H9 (cell line): ENCODE data around the gene SRF. TPM values are rescaled to one million over a fixed set of nuclear protein-coding genes. Genes with fewer than 3 reads are reported as not detected.

Experiments
- DNase-seq: peaks from one replicate; pipeline ENCODE4 v3.0.0-alpha.2; 2017
- H2AFZ ChIP-seq: one replicate; pipeline ENCODE4 v1.6.1; 2013; ENCODE audit warnings: mild to moderate bottlenecking, low read length, control low read depth, moderate library complexity
- H2AK5ac ChIP-seq: 2 replicates; pipeline ENCODE4 v1.6.1; 2013; ENCODE audit warnings: low read length, control low read depth, mixed read lengths; ENCODE audit not compliant: insufficient read length
- H2BK120ac ChIP-seq: one replicate; pipeline ENCODE4 v1.6.1; 2013; ENCODE audit warnings: low read depth, mild to moderate bottlenecking, low read length, control low read depth, inconsistent platforms; ENCODE audit not compliant: poor library complexity, severe bottlenecking
- H2BK12ac ChIP-seq: 2 replicates; pipeline ENCODE4 v1.6.1; 2013; ENCODE audit warnings: low read length, control low read depth, mixed read lengths, low read depth; ENCODE audit not compliant: insufficient read length
- H2BK15ac ChIP-seq: 2 replicates; pipeline ENCODE4 v1.6.1; 2013; ENCODE audit warnings: low read depth, low read length, control low read depth
- H2BK20ac ChIP-seq: one replicate; pipeline ENCODE4 v1.6.1; 2013; ENCODE audit warnings: low read depth, mild to moderate bottlenecking, low read length, control low read depth, inconsistent platforms; ENCODE audit not compliant: poor library complexity, severe bottlenecking
- H2BK5ac ChIP-seq: 2 replicates; pipeline ENCODE4 v1.6.1; 2013; ENCODE audit warnings: low read length, control low read depth, mixed read lengths; ENCODE audit not compliant: insufficient read length
- H3K14ac ChIP-seq: 2 replicates; pipeline ENCODE4 v1.6.1; 2013; ENCODE audit warnings: low read length, control low read depth; ENCODE audit not compliant: insufficient read depth
- H3K18ac ChIP-seq: 2 replicates; pipeline ENCODE4 v1.6.1; 2013; ENCODE audit warnings: low read depth, mild to moderate bottlenecking, mixed read lengths, low read length, control low read depth; ENCODE audit not compliant: insufficient read length
- H3K23ac ChIP-seq: 2 replicates; pipeline ENCODE4 v1.6.1; 2013; ENCODE audit warnings: low read length, control low read depth, mixed read lengths, low read depth; ENCODE audit not compliant: insufficient read length
- H3K23me2 ChIP-seq: 2 replicates; pipeline ENCODE4 v1.6.1; 2013; ENCODE audit warnings: low read depth, mild to moderate bottlenecking, mixed read lengths, low read length, control low read depth; ENCODE audit not compliant: insufficient read length, poor library complexity, severe bottlenecking
- H3K27ac ChIP-seq: 2 replicates; pipeline ENCODE4 v1.5.1; 2013; ENCODE audit warnings: low read length, control low read depth, mixed read lengths, low read depth; ENCODE audit not compliant: insufficient read length
- H3K27me3 ChIP-seq: 2 replicates; pipeline ENCODE4 v1.6.1; 2013; ENCODE audit warnings: low read length, control low read depth, inconsistent platforms; ENCODE audit not compliant: insufficient read depth
- H3K4ac ChIP-seq: 2 replicates; pipeline ENCODE4 v1.6.1; 2013; ENCODE audit warnings: low read depth, mild to moderate bottlenecking, control low read depth, inconsistent platforms, low read length, moderate library complexity
- H3K4me1 ChIP-seq: 2 replicates; pipeline ENCODE4 v1.6.1; 2013; ENCODE audit warnings: low read length, control low read depth, inconsistent platforms; ENCODE audit not compliant: insufficient read depth
- H3K4me2 ChIP-seq: 2 replicates; pipeline ENCODE4 v1.6.1; 2013; ENCODE audit warnings: low read length, control low read depth, mixed read lengths; ENCODE audit not compliant: insufficient read length, insufficient read depth
- H3K56ac ChIP-seq: 2 replicates; pipeline ENCODE4 v1.6.1; 2013; ENCODE audit warnings: low read depth, mild to moderate bottlenecking, mixed read lengths, low read length, control low read depth; ENCODE audit not compliant: insufficient read length
- H3K79me1 ChIP-seq: 2 replicates; pipeline ENCODE4 v1.6.1; 2013; ENCODE audit warnings: low read depth, mild to moderate bottlenecking, moderate library complexity, low read length, control low read depth, inconsistent platforms; ENCODE audit not compliant: insufficient read depth, poor library complexity, severe bottlenecking
- H3K79me2 ChIP-seq: 2 replicates; pipeline ENCODE4 v1.6.1; 2013; ENCODE audit warnings: low read length, control low read depth, inconsistent platforms; ENCODE audit not compliant: insufficient read depth
- H3K9ac ChIP-seq: 2 replicates; pipeline ENCODE4 v1.6.1; 2013; ENCODE audit warnings: low read length, control low read depth, mixed read lengths; ENCODE audit not compliant: insufficient read length; ENCODE audit errors: extremely low read depth
- H3K9me3 ChIP-seq: one replicate; pipeline ENCODE4 v1.6.1; 2013; ENCODE audit warnings: low read depth, low read length, inconsistent platforms; ENCODE audit not compliant: control insufficient read depth
- H3T11ph ChIP-seq: one replicate; pipeline ENCODE4 v1.6.1; 2013; ENCODE audit warnings: mild to moderate bottlenecking, low read length, control low read depth, inconsistent platforms
- H4K20me1 ChIP-seq: one replicate; pipeline ENCODE4 v1.6.1; 2013; ENCODE audit not compliant: control insufficient read depth, insufficient read length, insufficient read depth
- H4K5ac ChIP-seq: 2 replicates; pipeline ENCODE4 v1.6.1; 2013; ENCODE audit warnings: low read depth, mild to moderate bottlenecking, mixed read lengths, low read length, control low read depth; ENCODE audit not compliant: insufficient read length
- H4K8ac ChIP-seq: replicated peaks from 2 replicates; pipeline ENCODE4 v1.6.1; 2013; ENCODE audit warnings: low read length, control low read depth, mixed read lengths, low read depth; ENCODE audit not compliant: insufficient read length
- H4K91ac ChIP-seq: 2 replicates; pipeline ENCODE4 v1.6.1; 2013; ENCODE audit warnings: low read depth, mild to moderate bottlenecking, moderate library complexity, mixed read lengths, low read length, control low read depth; ENCODE audit not compliant: insufficient read length
- H3K27ac Mint-ChIP-seq, 3 experiments: 2 replicates in 2 of 3; 3 replicates in 1 of 3; pipeline ENCODE4 v1.8.0; 2020 to 2021; ENCODE audit warnings: mixed read lengths in 3 of 3, mild to moderate bottlenecking in 1 of 3, moderate library complexity in 1 of 3
- H3K27me3 Mint-ChIP-seq: 2 replicates; pipeline ENCODE4 v1.8.0; 2021; ENCODE audit warnings: low read depth, mild to moderate bottlenecking, moderate library complexity, mixed read lengths
- H3K36me3 Mint-ChIP-seq, 3 experiments: 2 replicates in 2 of 3; 3 replicates in 1 of 3; pipeline ENCODE4 v1.8.0; 2020 to 2021; ENCODE audit warnings: low read depth in 3 of 3, mixed read lengths in 3 of 3; ENCODE audit not compliant: insufficient read depth in 1 of 3
- H3K4me1 Mint-ChIP-seq, 2 experiments: 2 replicates each; pipeline ENCODE4 v1.8.0; 2020; ENCODE audit warnings: mixed read lengths in 2 of 2
- H3K4me3 Mint-ChIP-seq, 2 experiments: 2 replicates in 1 of 2; 3 replicates in 1 of 2; pipeline ENCODE4 v1.8.0; 2020 to 2021; ENCODE audit warnings: mild to moderate bottlenecking in 2 of 2, mixed read lengths in 2 of 2, moderate library complexity in 1 of 2
- H3K9me3 Mint-ChIP-seq, 2 experiments: 2 replicates in 1 of 2; 3 replicates in 1 of 2; pipeline ENCODE4 v1.8.0; 2020; ENCODE audit warnings: mild to moderate bottlenecking in 2 of 2, mixed read lengths in 2 of 2, moderate library complexity in 1 of 2
- WGBS: extraction: QIAGEN DNeasy Blood & Tissue Kit; methylation state at CpG from one replicate; pipeline ENCODE4 v1.1.7; 2013; ENCODE audit warnings: missing lambda C conversion rate, low lambda C conversion rate, mixed read lengths; ENCODE audit not compliant: insufficient read length; ENCODE audit errors: extremely low coverage; 5-methylcytosine and 5-hydroxymethylcytosine counted together
- total RNA-seq: library from RNA; stranded (reverse); gene quantifications from 2 replicates; pipeline ENCODE4 v1.2.1, GENCODE V29; 2021
- TF ChIP-seq, protein P1 (sequence below): fragments of 200-600 bp; sonication (generic); conservative IDR thresholded peaks from 3 replicates; pipeline ENCODE4 v1.8.0; 2021; ENCODE audit warnings: antibody characterized with exemption, mild to moderate bottlenecking

SRF gene
- total RNA-seq, 1 experiment from 2014 or later, result 57.5 TPM

DNA sequence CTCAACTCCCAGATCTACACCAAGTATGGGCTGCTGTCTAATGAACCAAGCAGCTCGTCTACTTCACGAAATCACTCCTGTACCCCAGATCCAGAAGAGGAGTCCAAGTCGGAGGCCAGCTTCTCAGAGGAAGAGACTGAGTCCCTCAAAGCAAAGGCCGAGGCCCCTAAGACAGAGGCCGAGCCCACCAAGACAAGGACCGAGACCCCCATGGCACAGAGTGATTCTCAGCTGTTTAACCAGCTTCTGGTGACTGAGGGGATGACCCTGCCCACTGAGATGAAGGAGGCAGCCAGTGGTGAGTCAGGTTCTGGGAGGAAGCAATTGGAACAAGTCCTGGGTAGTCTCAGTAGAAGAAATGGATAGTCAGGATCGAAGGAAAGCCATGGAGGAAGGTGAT, 16.8 kb downstream of the SRF start:
- Histone ChIP-seq H3K4me2 (no peak overlapping the region), H3K79me2 (no peaks in the 10 kb centered on the region), H4K20me1 (no peaks in the 10 kb centered on the region), H3K9me3 (no peaks in the 10 kb centered on the region), H3K9ac (no peak overlapping the region), H3K27me3 (no peaks in the 10 kb centered on the region), H3K27ac (no peak overlapping the region), H2AK5ac (no peak overlapping the region), H3T11ph (no peak overlapping the region), H2BK120ac (no peak overlapping the region), H4K8ac (no peak overlapping the region), H4K91ac (no peak overlapping the region), H3K79me1 (no peaks in the 10 kb centered on the region), H3K4ac (no peak overlapping the region), H2BK20ac (no peak overlapping the region), H3K18ac (no peak overlapping the region), H3K14ac (no peak overlapping the region), H4K5ac (no peak overlapping the region), H2BK12ac (no peak overlapping the region), H2BK5ac (no peak overlapping the region), H3K23me2 (no peaks in the 10 kb centered on the region), H3K23ac (no peak overlapping the region), H2AFZ (no peak overlapping the region), H2BK15ac (no peak overlapping the region), H3K4me1 (no peaks in the 10 kb centered on the region), H3K56ac (no peak overlapping the region)
- TF ChIP-seq, protein P1, sequence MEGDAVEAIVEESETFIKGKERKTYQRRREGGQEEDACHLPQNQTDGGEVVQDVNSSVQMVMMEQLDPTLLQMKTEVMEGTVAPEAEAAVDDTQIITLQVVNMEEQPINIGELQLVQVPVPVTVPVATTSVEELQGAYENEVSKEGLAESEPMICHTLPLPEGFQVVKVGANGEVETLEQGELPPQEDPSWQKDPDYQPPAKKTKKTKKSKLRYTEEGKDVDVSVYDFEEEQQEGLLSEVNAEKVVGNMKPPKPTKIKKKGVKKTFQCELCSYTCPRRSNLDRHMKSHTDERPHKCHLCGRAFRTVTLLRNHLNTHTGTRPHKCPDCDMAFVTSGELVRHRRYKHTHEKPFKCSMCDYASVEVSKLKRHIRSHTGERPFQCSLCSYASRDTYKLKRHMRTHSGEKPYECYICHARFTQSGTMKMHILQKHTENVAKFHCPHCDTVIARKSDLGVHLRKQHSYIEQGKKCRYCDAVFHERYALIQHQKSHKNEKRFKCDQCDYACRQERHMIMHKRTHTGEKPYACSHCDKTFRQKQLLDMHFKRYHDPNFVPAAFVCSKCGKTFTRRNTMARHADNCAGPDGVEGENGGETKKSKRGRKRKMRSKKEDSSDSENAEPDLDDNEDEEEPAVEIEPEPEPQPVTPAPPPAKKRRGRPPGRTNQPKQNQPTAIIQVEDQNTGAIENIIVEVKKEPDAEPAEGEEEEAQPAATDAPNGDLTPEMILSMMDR, result no peak
- no peaks in the 10 kb centered on the region for H3K9me3 Mint-ChIP-seq
- no CpG with 5 or more reads among the region's 7 CpGs for WGBS
- no peaks in the 10 kb centered on the region for H3K27me3 Mint-ChIP-seq
- peaks cover 4 to 22% (median 21%) of the 10 kb centered on the region in 3 experiments; a peak in 5 of 7 replicates for H3K36me3 Mint-ChIP-seq
- H3K4me3 Mint-ChIP-seq, result no peak overlapping the region
- peaks cover 4 to 5% of the 10 kb centered on the region in 2 experiments for H3K4me1 Mint-ChIP-seq
- DNase-seq, result no peak
- H3K27ac Mint-ChIP-seq, result peak overlapping the region in 1 of 3 experiments; percentile 9; a peak in 1 of 7 replicates
